ENCODE measurements around the gene TRABD2B. TPM values are rescaled to one million over a fixed set of nuclear protein-coding genes. Genes with fewer than 3 reads are reported as not detected.

TRABD2B gene
- total and polyA plus RNA-seq, 2 donors from 2014 or later = 19.8 to 62.0 TPM

DNA sequence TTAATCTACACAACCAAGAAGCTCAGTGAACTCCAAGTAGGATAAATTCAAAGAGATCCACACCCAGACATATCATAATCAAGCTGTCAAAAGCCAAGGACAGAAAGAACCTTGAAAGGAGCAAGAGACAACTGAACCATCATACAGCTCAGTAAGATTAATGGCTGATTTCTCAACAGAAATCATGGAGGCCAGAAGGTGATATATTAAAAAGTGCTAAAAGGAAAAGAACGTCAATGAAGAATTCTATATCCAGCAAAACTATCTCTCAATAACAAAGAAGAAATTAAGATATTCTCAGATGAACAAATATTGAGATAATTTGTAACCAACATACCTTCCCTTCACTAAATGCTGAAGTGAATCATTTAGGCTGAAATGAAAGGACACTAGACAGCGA, 161.8 kb downstream of the TRABD2B start:
- H3K4me1 ChIP-seq (ENCODE audit: control insufficient read depth in 2 of 3, insufficient read depth in 2 of 3, low read depth in 1 of 3, low read length in 3 of 3) = peaks cover 0 to 31% (median 9%) of the 10 kb centered on the region in 3 donors
- H3K9me3 ChIP-seq (ENCODE audit: control insufficient read depth in 2 of 3, insufficient read depth in 1 of 3, low read length in 3 of 3) = peaks cover 0 to 3% (median 0%) of the 10 kb centered on the region in 3 donors
- no peak overlapping the region for H3K27ac ChIP-seq (ENCODE audit: low read depth in 2 of 2, low read length in 2 of 2)
- no peak for DNase-seq
- no peaks in the 10 kb centered on the region for H3K27me3 ChIP-seq (ENCODE audit: control insufficient read depth, insufficient read depth, low read length)
- TF ChIP-seq, protein P1, sequence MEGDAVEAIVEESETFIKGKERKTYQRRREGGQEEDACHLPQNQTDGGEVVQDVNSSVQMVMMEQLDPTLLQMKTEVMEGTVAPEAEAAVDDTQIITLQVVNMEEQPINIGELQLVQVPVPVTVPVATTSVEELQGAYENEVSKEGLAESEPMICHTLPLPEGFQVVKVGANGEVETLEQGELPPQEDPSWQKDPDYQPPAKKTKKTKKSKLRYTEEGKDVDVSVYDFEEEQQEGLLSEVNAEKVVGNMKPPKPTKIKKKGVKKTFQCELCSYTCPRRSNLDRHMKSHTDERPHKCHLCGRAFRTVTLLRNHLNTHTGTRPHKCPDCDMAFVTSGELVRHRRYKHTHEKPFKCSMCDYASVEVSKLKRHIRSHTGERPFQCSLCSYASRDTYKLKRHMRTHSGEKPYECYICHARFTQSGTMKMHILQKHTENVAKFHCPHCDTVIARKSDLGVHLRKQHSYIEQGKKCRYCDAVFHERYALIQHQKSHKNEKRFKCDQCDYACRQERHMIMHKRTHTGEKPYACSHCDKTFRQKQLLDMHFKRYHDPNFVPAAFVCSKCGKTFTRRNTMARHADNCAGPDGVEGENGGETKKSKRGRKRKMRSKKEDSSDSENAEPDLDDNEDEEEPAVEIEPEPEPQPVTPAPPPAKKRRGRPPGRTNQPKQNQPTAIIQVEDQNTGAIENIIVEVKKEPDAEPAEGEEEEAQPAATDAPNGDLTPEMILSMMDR (IDR thresholded peaks at IDR 0.05; ENCODE audit: borderline replicate concordance, extremely low read depth, insufficient read depth) = no peak
- H3K4me3 ChIP-seq (ENCODE audit: low read length in 3 of 3) = no peak overlapping the region
- H3K9ac ChIP-seq (ENCODE audit: low read length in 3 of 3) = no peak overlapping the region
- no peaks in the 10 kb centered on the region for H3K36me3 ChIP-seq (ENCODE audit: control insufficient read depth in 2 of 3, insufficient read depth in 3 of 3, low read length in 3 of 3)
- FAIRE-seq = no peak
- intact Hi-C loops (cut with DNase I) = no loop called here

DNA sequence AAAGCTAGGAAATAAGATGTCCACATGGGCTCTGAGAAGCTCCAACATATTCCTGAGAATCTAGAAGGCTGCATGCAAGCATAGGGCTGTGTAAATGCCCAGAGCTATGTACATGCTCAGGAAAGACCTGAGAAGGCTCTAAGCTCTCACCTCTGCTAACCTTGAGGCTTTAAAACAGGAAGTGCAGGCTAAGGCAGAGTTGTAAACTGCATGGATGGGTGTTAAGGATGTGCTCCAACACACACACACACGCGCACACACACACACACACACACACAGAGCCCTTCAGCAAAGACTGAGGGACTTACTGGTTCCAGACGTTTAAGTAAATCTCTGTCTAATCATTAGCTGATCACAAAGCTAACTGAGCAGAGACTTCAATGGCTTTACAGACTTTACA, 162.9 kb downstream of the TRABD2B start:
- no peak for FAIRE-seq
- intact Hi-C loops (cut with DNase I) = no loop called here
- TF ChIP-seq, protein P1 (IDR thresholded peaks at IDR 0.05; ENCODE audit: borderline replicate concordance, extremely low read depth, insufficient read depth) = no peak
- H3K9ac ChIP-seq (ENCODE audit: low read length in 3 of 3) = no peak overlapping the region
- no peak for DNase-seq
- no peaks in the 10 kb centered on the region for H3K36me3 ChIP-seq (ENCODE audit: control insufficient read depth in 2 of 3, insufficient read depth in 3 of 3, low read length in 3 of 3)
- no peaks in the 10 kb centered on the region for H3K27me3 ChIP-seq (ENCODE audit: control insufficient read depth, insufficient read depth, low read length)
- peaks cover 0 to 3% (median 0%) of the 10 kb centered on the region in 3 donors for H3K9me3 ChIP-seq (ENCODE audit: control insufficient read depth in 2 of 3, insufficient read depth in 1 of 3, low read length in 3 of 3)
- peaks cover 0 to 20% (median 9%) of the 10 kb centered on the region in 3 donors for H3K4me1 ChIP-seq (ENCODE audit: control insufficient read depth in 2 of 3, insufficient read depth in 2 of 3, low read depth in 1 of 3, low read length in 3 of 3)
- H3K4me3 ChIP-seq (ENCODE audit: low read length in 3 of 3) = no peak overlapping the region
- H3K27ac ChIP-seq (ENCODE audit: low read depth in 2 of 2, low read length in 2 of 2) = no peak overlapping the region

DNA sequence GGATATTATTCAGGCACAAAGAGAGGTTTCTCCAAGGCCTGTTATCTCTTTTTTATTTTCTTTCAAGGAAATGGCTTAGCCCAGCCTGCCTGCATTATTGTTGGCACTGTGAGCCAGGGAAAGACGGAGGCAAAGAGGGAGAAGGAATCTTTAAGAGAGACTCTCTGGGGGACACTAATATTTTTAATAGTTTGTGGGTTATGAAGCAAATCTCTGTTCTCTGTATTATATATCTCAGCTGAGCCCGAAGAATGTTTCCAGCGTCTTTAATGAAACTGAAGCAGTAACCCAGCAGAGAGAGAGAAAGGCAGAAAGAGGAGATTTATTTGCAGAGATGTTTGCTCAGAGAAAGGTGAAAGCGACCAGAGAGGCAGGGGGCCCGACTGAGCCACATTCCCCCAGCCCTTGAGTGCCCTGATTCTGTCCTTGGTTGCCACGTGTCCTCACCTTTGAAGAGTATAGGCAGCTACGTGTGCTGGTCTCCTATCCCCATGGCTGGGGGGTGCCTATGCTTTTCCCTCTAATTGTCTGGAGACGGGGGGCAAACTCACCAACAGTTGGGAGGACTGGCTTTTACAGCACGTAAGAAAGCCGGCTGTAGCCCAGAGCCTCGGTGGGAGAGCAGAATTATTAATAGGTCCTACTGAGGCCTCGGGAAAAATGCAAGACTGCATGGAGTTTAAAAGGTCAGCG, 166.4 kb downstream of the TRABD2B start:
- Histone ChIP-seq H3K4me1 (ENCODE audit: control insufficient read depth in 2 of 3, insufficient read depth in 2 of 3, low read depth in 1 of 3, low read length in 3 of 3) (peaks cover 0 to 5% (median 4%) of the 10 kb centered on the region in 3 donors), H3K27ac (ENCODE audit: low read depth in 2 of 2, low read length in 2 of 2) (no peak overlapping the region), H3K9me3 (ENCODE audit: control insufficient read depth in 2 of 3, insufficient read depth in 1 of 3, low read length in 3 of 3) (peaks cover 0 to 3% (median 0%) of the 10 kb centered on the region in 3 donors), H3K27me3 (ENCODE audit: control insufficient read depth, insufficient read depth, low read length) (no peaks in the 10 kb centered on the region), H3K36me3 (ENCODE audit: control insufficient read depth in 2 of 3, insufficient read depth in 3 of 3, low read length in 3 of 3) (no peaks in the 10 kb centered on the region), H3K9ac (ENCODE audit: low read length in 3 of 3) (no peak overlapping the region), H3K4me3 (ENCODE audit: low read length in 3 of 3) (no peak overlapping the region)
- no peak for FAIRE-seq
- intact Hi-C loops (cut with DNase I) = no loop called here
- DNase-seq = no peak
- TF ChIP-seq, protein P1 (IDR thresholded peaks at IDR 0.05; ENCODE audit: borderline replicate concordance, extremely low read depth, insufficient read depth) = no peak

All from kidney (tissue), 14 donors.